ENCODE measurements around the gene GNG13.

DNA sequence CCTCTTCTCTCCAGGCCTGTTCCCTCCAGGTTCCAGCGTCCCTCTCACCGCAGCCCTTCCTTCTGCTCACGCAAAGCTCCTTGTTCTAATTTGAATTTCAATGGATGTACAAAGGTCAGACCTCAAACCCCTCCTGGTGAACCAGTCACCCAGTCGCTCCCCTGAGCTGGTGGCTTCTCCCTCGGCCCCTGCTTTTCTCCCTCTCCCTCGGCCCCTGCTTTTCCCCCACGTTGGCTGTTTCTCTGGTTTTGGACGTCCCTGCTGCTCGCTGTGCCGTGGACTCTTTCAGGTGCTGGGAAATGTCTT lies 48.6 kb downstream of the GNG13 start:
- TF ChIP-seq, protein P1, sequence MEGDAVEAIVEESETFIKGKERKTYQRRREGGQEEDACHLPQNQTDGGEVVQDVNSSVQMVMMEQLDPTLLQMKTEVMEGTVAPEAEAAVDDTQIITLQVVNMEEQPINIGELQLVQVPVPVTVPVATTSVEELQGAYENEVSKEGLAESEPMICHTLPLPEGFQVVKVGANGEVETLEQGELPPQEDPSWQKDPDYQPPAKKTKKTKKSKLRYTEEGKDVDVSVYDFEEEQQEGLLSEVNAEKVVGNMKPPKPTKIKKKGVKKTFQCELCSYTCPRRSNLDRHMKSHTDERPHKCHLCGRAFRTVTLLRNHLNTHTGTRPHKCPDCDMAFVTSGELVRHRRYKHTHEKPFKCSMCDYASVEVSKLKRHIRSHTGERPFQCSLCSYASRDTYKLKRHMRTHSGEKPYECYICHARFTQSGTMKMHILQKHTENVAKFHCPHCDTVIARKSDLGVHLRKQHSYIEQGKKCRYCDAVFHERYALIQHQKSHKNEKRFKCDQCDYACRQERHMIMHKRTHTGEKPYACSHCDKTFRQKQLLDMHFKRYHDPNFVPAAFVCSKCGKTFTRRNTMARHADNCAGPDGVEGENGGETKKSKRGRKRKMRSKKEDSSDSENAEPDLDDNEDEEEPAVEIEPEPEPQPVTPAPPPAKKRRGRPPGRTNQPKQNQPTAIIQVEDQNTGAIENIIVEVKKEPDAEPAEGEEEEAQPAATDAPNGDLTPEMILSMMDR (IDR thresholded peaks at IDR 0.05) = no peak
- TF ChIP-seq POLR2AphosphoS5 (IDR thresholded peaks at IDR 0.05) = no peak
- no peak for TF ChIP-seq POLR2A (IDR thresholded peaks at IDR 0.05)
